K562 (cell line): ENCODE measurements around the gene KDELR3. TPM values are rescaled to one million over a fixed set of nuclear protein-coding genes. Genes with fewer than 3 reads are reported as not detected.
A peak's percentile ranks its signal among the peaks of the same experiment; 100 is the strongest.

Experiments used
- DMBX1 ChIP-seq: fragments of 250-450 bp; sonication (Bioruptor Pico); IDR thresholded peaks from 2 replicates; pipeline ENCODE4 v1.8.0; 2022; ENCODE audit warnings: inconsistent platforms, mild to moderate bottlenecking, moderate library complexity, borderline replicate concordance
- ERF ChIP-seq: fragments of 450-650 bp; formaldehyde crosslinking; IDR thresholded peaks from 2 replicates; pipeline ENCODE4 v1.4.0; 2020; ENCODE audit warnings: mild to moderate bottlenecking, mixed read lengths
- ETV1 ChIP-seq: fragments of 450-650 bp; conservative IDR thresholded peaks from 2 replicates; pipeline ENCODE4 v1.6.1; 2016; ENCODE audit warnings: missing genetic modification characterization, control low read depth, low read depth, missing compliant biosample characterization
- IFI16 ChIP-seq: fragments of 250-450 bp; sonication (Bioruptor Pico); IDR thresholded peaks from 2 replicates; pipeline ENCODE4 v2.1.2; 2022; ENCODE audit warnings: mild to moderate bottlenecking, inconsistent platforms
- KLF13 ChIP-seq: fragments of 450-650 bp; IDR thresholded peaks from 2 replicates; pipeline ENCODE4 v1.6.1; 2016; ENCODE audit warnings: missing genetic modification characterization, low read depth, mild to moderate bottlenecking, missing compliant biosample characterization, moderate library complexity, borderline replicate concordance
- MCM2 ChIP-seq: fragments of 450-650 bp; IDR thresholded peaks from 2 replicates; pipeline ENCODE4 v1.6.1; 2017; ENCODE audit warnings: low read depth, mild to moderate bottlenecking
- NRF1 ChIP-seq, 2 experiments: fragments of 450-650 bp; IDR thresholded peaks in 1 of 2; conservative IDR thresholded peaks in 1 of 2; 2 replicates each; pipeline ENCODE4 v1.6.1; 2014; ENCODE audit warnings: mild to moderate bottlenecking in 2 of 2
- RERE ChIP-seq: sonication (generic); formaldehyde crosslinking; IDR thresholded peaks from 2 replicates; pipeline ENCODE4 v1.8.0; 2023; ENCODE audit warnings: missing genetic modification reagents, mild to moderate bottlenecking, borderline replicate concordance
- SMAD4 ChIP-seq: fragments of 250-450 bp; sonication (Bioruptor Pico); conservative IDR thresholded peaks from 2 replicates; pipeline ENCODE4 v1.8.0; 2021; ENCODE audit warnings: inconsistent platforms, mild to moderate bottlenecking, moderate library complexity
- TCF7 ChIP-seq: sonication (generic); IDR thresholded peaks from 2 replicates; pipeline ENCODE4 v1.6.1; 2016; ENCODE audit warnings: antibody characterized with exemption, borderline replicate concordance
- YY1 ChIP-seq, 3 experiments: IDR thresholded peaks; 2 replicates each; pipeline ENCODE4 v1.6.1; 2011; ENCODE audit warnings: low read length in 2 of 3, mild to moderate bottlenecking in 2 of 3, moderate library complexity in 2 of 3, borderline replicate concordance in 1 of 3, control low read depth in 1 of 3, low read depth in 1 of 3; ENCODE audit not compliant: insufficient read depth in 3 of 3, insufficient replicate concordance in 2 of 3, control insufficient read depth in 1 of 3, insufficient read length in 1 of 3; ENCODE audit errors: extremely low read depth in 1 of 3
- ZBTB9 ChIP-seq: fragments of 450-650 bp; formaldehyde crosslinking; IDR thresholded peaks from 2 replicates; pipeline ENCODE4 v1.4.0; 2020; ENCODE audit warnings: mild to moderate bottlenecking, moderate library complexity
- ZKSCAN8 ChIP-seq: fragments of 200-800 bp; sonication (Bioruptor generic); IDR thresholded peaks from 2 replicates; pipeline ENCODE4 v1.6.1; 2016; ENCODE audit warnings: missing genetic modification characterization, missing compliant biosample characterization
- ZMIZ1 ChIP-seq, 2 experiments: fragments of 150-350 bp in 1 of 2; IDR thresholded peaks; 2 replicates each; pipeline ENCODE4 v1.6.1; 2012 to 2016; ENCODE audit warnings: low read depth in 2 of 2, low read length in 2 of 2, mild to moderate bottlenecking in 1 of 2, moderate library complexity in 1 of 2
- ZNF197 ChIP-seq: fragments of 200-800 bp; sonication (Bioruptor generic); IDR thresholded peaks from 2 replicates; pipeline ENCODE4 v1.6.1; 2016; ENCODE audit warnings: low read depth, missing genetic modification characterization, missing compliant biosample characterization
- polyA plus RNA-seq, 8 experiments: library from polyadenylated mRNA; depleted of rRNA in 4 of 8; stranded (reverse) in 5 of 8; unstranded in 3 of 8; fragments of >200 nt; fragmentation: Nextera tagmentation in 2 of 8; fragmentation: Illumina TruSeq in 1 of 8; extraction: Ambion mirVana in 2 of 8; extraction: Trizol in 1 of 8; gene quantifications; 2 replicates each; pipeline versions ENCODE4 v1.2.1 to v1.2.3, GENCODE V29; 2011 to 2014; ENCODE audit warnings: inconsistent platforms in 1 of 8, missing spikeins in 1 of 8
- total RNA-seq, 7 experiments: library from RNA; depleted of rRNA in 6 of 7; stranded (reverse); fragments of >200 nt in 6 of 7; fragmentation: Illumina TruSeq in 2 of 7; extraction: Trizol in 2 of 7; gene quantifications; 2 replicates each; pipeline versions ENCODE4 v1.2.1 to v1.2.3, GENCODE V29; 2011 to 2021; ENCODE audit warnings: low replicate concordance in 1 of 7

The KDELR3 gene
- total and polyA plus RNA-seq, 9 of the 15 experiments (the other 6 are each of a cell fraction or from before 2014, with no cell fraction given) = 7.1 to 44.8 (median 9.6) TPM

GRCh38 chr22:38506118-38506962, 38.4 kb downstream of the KDELR3 start, which contains the start of gene DDX17 (continued):
- peak; percentile 34 for TF ChIP-seq SMAD4 (CRISPR knock-in tag)
- TF ChIP-seq ZBTB9 (CRISPR knock-in tag) = peak; percentile 89
- peak; percentile 86 to 98 (median 95) for TF ChIP-seq YY1 (IDR thresholded peaks at IDR 0.05; ENCODE audit: borderline replicate concordance in 1 of 3, control insufficient read depth in 1 of 3, extremely low read depth in 1 of 3, insufficient read depth in 3 of 3, insufficient read length in 1 of 3, insufficient replicate concordance in 2 of 3, low read depth in 1 of 3, low read length in 2 of 3)
- TF ChIP-seq ZNF197 (CRISPR knock-in tag) = peak; percentile 63; the same call in 1 of the 2 replicates
- TF ChIP-seq ERF = 0 out of 2 replicates have a peak, but pooled peaks have one; percentile 18
- TF ChIP-seq RERE (CRISPR knock-in tag) = no peak
- no peak for TF ChIP-seq MCM2
- TF ChIP-seq KLF13 (tag) = no peak
- no peak; the same call in 1 of the 2 replicates for TF ChIP-seq ZKSCAN8
- peak; percentile 66 to 76 for TF ChIP-seq NRF1 (conservative IDR thresholded peaks at IDR 0.05 in 1 of 2, IDR thresholded peaks at IDR 0.05 in 1 of 2)
- no peak; the same call in 1 of the 2 replicates for TF ChIP-seq ETV1 (tag)
- TF ChIP-seq ZMIZ1 (IDR thresholded peaks at IDR 0.05; ENCODE audit: low read depth in 2 of 2, low read length in 2 of 2) = peak in 1 of 2 experiments; percentile 58; a peak in 1 of 4 replicates
- TF ChIP-seq IFI16 (CRISPR knock-in tag) = no peak
- peak; percentile 75 for TF ChIP-seq DMBX1 (CRISPR knock-in tag)
- TF ChIP-seq TCF7 = no peak
